Limb (tissue), 2 donors: ENCODE results near the gene FAIM2.

Source experiments
- DNase-seq, 2 donors: peaks; one replicate each; pipeline ENCODE4 v3.0.0-alpha.2; 2016; ENCODE audit errors: extremely low spot score in 2 of 2

Gene FAIM2

GRCh38 chr12:49939707-49940106 is 36.0 kb upstream of the FAIM2 start:
- no peak for DNase-seq

DNA sequence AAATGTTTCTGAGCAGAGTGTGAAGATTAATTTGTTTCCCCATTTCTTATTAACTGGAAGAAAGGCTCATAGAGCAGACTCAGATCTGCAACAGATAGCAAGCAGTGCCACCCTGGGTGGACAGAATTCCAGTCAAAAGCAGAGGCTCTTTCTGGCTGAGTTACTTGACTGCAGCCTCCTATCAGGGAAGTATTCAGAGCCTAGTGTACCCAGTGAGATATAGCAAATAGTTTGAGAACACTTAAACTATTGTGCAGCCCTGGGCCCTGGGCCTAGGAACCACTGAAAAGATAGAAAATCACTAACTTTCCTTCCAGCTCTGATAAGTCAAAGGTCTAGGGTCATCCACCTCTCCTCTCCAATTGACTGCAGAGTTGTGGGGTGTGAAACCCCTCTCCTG is 35.6 kb upstream of the FAIM2 start:
- no peak for DNase-seq

DNA sequence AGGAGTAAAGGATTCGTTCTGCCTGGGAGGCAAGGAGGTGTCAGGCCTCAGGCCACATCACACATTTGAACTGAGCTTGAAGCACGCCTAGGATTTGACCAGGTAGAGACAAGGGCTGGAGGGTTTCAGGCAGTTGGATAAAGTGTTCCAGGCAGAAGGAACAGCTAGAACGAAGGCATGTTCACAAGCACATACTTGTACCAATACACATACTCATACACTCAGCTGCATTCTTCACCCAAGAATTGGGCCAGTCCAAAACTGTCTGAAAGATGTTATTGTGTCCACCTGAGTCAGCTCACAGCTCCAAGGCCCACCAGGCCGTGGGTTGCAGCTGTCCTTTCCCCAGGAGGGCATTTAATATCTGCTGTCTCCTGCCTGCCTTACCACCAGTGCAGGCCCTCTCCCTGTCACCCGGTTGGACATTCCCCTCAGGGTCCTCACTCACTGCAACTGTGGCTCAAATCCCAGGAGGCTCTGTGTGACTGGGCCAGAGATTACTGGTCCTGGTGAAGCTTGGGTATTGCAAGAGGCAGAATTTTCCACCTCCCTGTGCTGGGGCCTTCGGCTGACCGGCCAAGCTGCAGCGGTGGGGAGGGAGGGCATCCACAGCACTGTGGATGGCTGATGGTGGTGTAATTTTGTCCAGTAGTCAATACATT is 34.1 kb upstream of the FAIM2 start:
- no peak for DNase-seq

DNA sequence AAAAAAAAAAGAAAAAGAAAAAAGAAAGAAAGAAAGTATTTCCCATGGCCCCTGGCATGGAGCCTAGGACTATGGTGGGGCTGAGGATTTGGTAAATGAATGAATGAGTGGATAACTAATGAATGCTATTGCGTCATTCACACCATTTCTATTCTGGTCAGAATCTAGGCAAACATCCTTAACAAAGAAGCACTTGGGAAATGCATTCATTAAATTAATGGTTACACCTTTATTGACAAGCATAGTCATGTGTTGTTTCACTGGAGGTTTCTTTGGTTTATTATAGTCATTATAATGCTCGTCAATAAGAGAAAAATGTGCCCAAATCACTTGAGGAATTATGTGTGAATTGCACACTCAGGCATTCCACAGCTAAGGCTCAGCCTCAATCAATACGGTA is 33.2 kb upstream of the FAIM2 start:
- no peak for DNase-seq

- no peak for DNase-seq
Observed at GRCh38 chr12:49934505-49934904, 30.8 kb upstream of the FAIM2 start.

GRCh38 chr12:49933796-49934195 is 30.1 kb upstream of the FAIM2 start:
- DNase-seq = no peak

DNA sequence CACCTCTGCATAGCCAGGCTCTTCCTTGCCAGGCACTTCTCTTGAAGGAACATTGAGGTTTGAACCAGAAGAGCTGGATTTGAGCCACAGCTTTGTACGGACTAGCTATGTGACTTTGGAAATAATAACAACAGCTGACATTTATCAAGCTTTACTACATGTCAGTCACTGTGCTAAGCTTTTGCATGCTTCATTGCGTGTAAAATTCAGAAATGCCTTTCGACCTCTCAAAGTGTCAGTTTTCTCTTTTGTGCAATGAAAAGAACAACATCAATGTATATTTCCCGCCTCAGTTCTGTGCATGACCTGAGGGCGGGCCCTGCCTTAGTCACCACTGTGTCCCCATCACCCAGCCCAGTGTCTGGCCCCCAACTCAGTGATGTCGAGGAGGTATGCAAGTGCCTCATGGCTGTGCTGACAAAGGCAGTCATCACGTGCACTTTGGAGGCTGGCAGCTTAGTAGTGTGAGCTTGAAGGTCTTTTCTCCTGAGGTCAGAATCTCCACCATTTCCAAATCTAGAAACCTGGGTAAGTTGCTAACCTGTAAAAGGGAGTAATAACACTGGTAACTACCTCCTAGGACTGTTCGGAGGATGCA is 28.9 kb upstream of the FAIM2 start:
- DNase-seq = no peak

DNA sequence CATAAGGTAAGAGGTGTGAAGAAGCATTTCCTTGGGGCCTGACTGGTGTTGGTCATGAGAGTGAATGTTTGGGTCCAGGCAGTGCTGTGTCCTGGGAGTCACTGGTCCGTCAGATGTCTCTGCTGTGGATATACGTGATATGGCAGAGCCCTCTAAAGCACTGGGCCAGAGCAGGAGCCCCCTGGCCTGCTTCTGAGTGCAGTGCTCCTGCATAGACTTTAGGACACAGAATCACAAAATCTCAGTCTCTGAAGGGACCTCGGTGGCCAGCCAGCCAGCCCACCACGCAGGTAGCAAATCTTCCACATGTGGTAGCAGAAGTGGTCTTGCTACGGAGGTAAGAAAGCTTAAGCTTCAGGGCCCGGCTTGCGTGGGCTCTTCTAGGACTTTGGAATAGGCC is 28.3 kb upstream of the FAIM2 start:
- DNase-seq = no peak

DNA sequence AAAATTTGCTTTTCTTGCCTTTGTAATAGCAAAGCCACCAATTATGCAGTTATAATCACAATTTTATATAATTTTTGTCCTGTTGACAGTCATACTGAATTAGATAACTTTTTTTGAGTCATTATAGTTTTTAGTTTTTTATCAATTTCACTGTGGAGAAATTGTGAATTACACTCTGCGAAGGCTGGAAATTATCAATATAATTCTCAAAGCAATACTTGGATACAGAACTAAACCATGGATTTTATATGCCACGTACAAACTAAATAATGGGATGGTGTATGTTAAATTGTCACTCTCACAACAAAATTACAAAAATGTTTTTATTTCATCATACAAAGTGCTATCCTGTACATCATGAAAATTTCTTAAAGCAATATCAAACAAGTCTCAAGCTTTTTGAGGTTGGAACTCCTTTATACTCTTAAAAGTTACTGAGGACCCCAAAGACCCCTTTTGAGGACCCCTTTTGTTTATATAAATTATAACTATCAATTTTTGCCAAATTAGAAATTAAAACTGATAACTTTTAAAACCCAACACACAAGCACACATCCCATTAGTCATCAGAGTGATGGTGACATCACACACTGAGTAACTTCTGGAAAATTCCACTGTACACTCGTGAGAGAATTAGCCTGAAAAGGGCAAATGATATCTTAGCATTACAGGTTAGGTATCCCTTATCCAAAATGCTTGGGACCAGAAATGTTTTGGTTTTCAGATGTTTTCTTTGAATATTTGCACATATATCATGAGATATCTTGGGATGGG is 27.0 kb upstream of the FAIM2 start:
- DNase-seq = no peak

GRCh38 chr12:49929581-49929980 is 25.9 kb upstream of the FAIM2 start:
- no peak for DNase-seq

GRCh38 chr12:49928471-49928870 is 24.8 kb upstream of the FAIM2 start:
- no peak for DNase-seq

GRCh38 chr12:49925433-49926204 is 21.9 kb upstream of the FAIM2 start:
- no peak for DNase-seq

DNA sequence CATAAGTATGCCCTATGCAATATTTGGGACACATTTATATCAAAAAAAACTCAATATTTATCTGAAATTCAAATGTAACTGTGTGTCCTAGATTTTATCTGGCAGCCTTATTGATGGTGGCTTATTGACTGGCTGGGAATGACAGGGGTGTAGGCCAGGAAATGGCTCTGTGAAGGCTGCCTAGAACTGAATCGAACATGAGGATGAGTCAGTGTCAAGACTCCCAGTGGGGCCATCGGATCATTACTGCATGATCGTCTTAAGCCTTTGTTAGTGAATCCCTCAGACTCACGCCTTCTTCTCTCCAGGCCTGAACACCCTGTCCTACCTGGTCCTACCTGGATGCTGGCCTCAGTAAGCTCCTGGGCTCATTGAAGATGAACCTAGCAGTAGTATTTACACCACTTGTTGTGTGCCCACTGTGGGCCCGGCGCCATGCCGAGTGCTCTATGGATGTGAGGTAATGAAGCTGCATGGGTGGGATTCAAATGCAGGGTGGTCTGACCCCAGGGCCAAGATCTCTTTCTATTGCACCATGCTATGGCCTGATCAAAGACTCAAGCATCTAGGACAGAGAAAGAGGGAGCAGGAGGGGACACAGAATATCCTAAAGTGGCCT is 21.0 kb upstream of the FAIM2 start:
- DNase-seq = no peak

- no peak for DNase-seq
Observed at GRCh38 chr12:49923880-49924556, 20.3 kb upstream of the FAIM2 start.

DNA sequence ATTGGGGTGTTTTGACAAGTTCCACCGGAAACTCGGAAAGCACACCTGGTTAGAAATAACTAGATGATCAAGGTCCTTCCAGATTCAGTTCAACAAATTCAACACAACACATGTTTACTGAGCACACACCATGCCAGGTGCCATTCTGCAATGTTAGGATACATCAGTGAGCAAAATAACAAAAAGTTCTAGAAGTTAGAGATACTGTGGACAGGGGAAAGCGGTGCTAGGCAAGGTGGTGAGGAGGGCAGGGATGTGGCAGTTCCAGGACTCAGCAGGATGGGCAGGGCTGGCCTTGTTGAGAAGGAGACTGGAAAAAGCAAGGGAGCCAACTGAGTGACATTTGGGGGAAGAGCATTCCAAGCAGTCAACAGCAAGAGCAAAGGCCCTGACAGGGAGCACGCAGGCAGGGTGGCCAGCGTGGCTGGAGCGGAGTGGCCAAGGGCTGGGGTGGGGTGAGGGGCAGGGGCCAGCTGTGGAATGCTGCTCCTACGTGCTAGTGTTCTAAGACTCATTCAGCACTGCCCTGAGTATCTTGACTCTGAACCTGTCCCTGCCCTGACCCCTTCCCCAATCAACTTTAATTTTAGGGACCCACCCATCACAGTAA is 19.4 kb upstream of the FAIM2 start:
- no peak for DNase-seq

DNA sequence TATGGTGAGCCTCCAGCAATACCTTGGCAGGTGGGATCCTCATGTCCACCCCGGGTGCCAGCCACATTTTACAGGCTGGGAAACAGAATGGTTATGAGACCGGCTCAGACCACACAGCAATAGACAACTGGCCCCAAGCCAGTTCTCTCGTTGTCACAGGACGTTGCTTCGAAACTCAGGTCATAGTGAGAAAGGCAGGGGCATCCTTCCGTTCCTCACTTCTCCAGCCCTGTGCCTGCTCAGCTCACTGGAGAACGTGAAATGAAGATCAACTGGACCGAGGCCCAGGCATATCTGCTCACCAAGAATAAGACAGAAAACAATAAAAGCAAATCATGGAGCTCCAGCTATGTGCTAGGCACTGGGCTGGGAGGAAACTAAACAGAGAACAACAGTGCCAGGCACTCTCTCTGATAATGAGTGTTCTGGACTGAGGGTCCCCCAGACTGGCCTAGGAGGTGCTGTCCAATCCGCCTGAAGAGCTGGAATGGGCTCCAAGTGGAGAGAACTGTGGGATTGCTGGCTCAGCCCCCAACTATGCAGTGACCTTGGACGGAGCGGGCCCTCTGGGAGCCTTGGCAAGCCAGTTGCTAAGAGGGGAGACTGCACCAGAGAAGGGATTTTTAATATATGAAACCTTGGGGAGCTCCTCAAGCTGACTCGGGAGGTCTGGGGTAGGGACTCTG is 18.8 kb upstream of the FAIM2 start:
- DNase-seq = no peak

GRCh38 chr12:49921936-49922335 is 18.2 kb upstream of the FAIM2 start:
- no peak for DNase-seq

- no peak for DNase-seq
Observed at GRCh38 chr12:49921299-49921698, 17.6 kb upstream of the FAIM2 start.

DNA sequence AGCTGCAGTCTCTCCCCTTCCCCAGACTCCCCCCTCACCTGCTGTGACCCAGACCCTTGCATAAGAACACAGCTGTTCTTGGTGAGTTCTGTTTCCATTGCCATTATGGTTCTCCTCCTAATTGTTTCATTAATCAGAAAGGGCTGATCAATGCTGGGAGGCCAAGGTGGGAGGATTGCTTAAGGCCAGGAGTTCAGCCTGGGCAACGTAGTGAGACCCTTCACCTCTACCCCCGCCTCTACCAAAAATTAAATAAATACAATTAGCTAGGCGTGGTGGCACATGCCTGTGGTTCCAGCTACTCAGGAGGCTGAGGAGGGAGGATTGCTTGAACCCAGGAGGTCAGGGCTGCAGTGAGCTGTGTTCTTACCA is 17.2 kb upstream of the FAIM2 start:
- DNase-seq = no peak

GRCh38 chr12:49920241-49920914 is 16.7 kb upstream of the FAIM2 start:
- DNase-seq = no peak
